K562 (cell line): ENCODE data around the gene CACNA1C. TPM values are rescaled to one million over a fixed set of nuclear protein-coding genes. Genes with fewer than 3 reads are reported as not detected.

Source experiments
- CCNT2 ChIP-seq: IDR thresholded peaks from 2 replicates; pipeline ENCODE4 v1.6.1; 2011; ENCODE audit warnings: borderline replicate concordance, low read depth, mild to moderate bottlenecking, moderate library complexity, mixed read lengths, low read length; ENCODE audit not compliant: insufficient read length; ENCODE audit errors: extremely low read depth
- HIVEP1 ChIP-seq: fragments of 250-450 bp; sonication (Bioruptor Pico); IDR thresholded peaks from 2 replicates; pipeline ENCODE4 v1.4.0; 2020; ENCODE audit warnings: mild to moderate bottlenecking
- STAT5B ChIP-seq: fragments of 250-450 bp; sonication (Bioruptor Pico); IDR thresholded peaks from 2 replicates; pipeline ENCODE4 v1.8.0; 2021; ENCODE audit warnings: mild to moderate bottlenecking, inconsistent platforms
- WHSC1 ChIP-seq: IDR thresholded peaks from one replicate; pipeline ENCODE4 v1.6.1; 2012; ENCODE audit warnings: low read length, control low read depth, inconsistent platforms
- ZNF175 ChIP-seq: fragments of 200-800 bp; sonication (Bioruptor generic); IDR thresholded peaks from 2 replicates; pipeline ENCODE4 v1.6.1; 2016; ENCODE audit warnings: low read depth, mild to moderate bottlenecking, missing genetic modification characterization, missing compliant biosample characterization
- ZNF764 ChIP-seq: fragments of 250-450 bp; sonication (Bioruptor Pico); IDR thresholded peaks from 2 replicates; pipeline ENCODE4 v1.4.0; 2020; ENCODE audit warnings: low read depth, mild to moderate bottlenecking, moderate library complexity
- polyA plus RNA-seq, 8 experiments: library from polyadenylated mRNA; depleted of rRNA in 4 of 8; stranded (reverse) in 5 of 8; unstranded in 3 of 8; fragments of >200 nt; fragmentation: Nextera tagmentation in 2 of 8; fragmentation: Illumina TruSeq in 1 of 8; extraction: Ambion mirVana in 2 of 8; extraction: Trizol in 1 of 8; gene quantifications; 2 replicates each; pipeline versions ENCODE4 v1.2.1 to v1.2.3, GENCODE V29; 2011 to 2014; ENCODE audit warnings: inconsistent platforms in 1 of 8, missing spikeins in 1 of 8
- total RNA-seq, 7 experiments: library from RNA; depleted of rRNA in 6 of 7; stranded (reverse); fragments of >200 nt in 6 of 7; fragmentation: Illumina TruSeq in 2 of 7; extraction: Trizol in 2 of 7; gene quantifications; 2 replicates each; pipeline versions ENCODE4 v1.2.1 to v1.2.3, GENCODE V29; 2011 to 2021; ENCODE audit warnings: low replicate concordance in 1 of 7
- TF ChIP-seq, protein P1 (sequence below), 2 experiments: fragments of 450-650 bp; IDR thresholded peaks; 2 replicates each; pipeline ENCODE4 v1.6.1; 2016; ENCODE audit warnings: mild to moderate bottlenecking in 2 of 2, borderline replicate concordance in 1 of 2, low read depth in 1 of 2, moderate library complexity in 1 of 2
- TF ChIP-seq, protein P2 (sequence below): fragments of 250-450 bp; sonication (Bioruptor Pico); IDR thresholded peaks from 2 replicates; pipeline ENCODE4 v1.5.0; 2020; ENCODE audit warnings: mild to moderate bottlenecking, borderline replicate concordance

The CACNA1C gene
- total and polyA plus RNA-seq, 9 of the 15 experiments (the other 6 are each of a cell fraction or from before 2014, with no cell fraction given): not detected

DNA sequence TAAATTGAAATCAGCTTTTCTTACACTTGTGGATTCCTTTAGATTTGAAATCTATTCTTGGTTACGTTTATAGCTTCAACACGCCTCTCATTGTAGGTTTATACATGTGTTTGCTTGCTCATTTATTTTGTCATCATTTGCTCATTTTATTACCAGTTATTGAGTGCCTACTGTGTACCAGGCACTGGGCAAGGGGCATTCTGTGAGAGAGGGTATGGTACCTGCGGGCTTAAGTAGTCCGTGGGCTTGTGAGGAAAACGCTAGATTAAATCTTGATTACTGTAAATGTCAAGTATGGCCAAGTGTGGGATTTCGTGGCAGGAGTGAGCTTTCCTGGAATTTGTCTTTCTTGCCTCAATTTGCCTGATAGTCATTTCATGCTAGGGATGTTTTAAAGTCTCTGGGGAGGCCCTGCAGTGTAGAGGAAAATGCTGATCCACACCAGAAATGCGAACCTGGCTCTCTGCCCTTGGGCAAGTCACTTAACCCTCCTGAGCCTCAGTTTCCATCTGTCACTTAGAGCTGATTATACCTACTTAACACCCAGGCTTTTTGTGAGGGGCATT is 92.7 kb downstream of the CACNA1C start (continued):
- TF ChIP-seq, protein P1, sequence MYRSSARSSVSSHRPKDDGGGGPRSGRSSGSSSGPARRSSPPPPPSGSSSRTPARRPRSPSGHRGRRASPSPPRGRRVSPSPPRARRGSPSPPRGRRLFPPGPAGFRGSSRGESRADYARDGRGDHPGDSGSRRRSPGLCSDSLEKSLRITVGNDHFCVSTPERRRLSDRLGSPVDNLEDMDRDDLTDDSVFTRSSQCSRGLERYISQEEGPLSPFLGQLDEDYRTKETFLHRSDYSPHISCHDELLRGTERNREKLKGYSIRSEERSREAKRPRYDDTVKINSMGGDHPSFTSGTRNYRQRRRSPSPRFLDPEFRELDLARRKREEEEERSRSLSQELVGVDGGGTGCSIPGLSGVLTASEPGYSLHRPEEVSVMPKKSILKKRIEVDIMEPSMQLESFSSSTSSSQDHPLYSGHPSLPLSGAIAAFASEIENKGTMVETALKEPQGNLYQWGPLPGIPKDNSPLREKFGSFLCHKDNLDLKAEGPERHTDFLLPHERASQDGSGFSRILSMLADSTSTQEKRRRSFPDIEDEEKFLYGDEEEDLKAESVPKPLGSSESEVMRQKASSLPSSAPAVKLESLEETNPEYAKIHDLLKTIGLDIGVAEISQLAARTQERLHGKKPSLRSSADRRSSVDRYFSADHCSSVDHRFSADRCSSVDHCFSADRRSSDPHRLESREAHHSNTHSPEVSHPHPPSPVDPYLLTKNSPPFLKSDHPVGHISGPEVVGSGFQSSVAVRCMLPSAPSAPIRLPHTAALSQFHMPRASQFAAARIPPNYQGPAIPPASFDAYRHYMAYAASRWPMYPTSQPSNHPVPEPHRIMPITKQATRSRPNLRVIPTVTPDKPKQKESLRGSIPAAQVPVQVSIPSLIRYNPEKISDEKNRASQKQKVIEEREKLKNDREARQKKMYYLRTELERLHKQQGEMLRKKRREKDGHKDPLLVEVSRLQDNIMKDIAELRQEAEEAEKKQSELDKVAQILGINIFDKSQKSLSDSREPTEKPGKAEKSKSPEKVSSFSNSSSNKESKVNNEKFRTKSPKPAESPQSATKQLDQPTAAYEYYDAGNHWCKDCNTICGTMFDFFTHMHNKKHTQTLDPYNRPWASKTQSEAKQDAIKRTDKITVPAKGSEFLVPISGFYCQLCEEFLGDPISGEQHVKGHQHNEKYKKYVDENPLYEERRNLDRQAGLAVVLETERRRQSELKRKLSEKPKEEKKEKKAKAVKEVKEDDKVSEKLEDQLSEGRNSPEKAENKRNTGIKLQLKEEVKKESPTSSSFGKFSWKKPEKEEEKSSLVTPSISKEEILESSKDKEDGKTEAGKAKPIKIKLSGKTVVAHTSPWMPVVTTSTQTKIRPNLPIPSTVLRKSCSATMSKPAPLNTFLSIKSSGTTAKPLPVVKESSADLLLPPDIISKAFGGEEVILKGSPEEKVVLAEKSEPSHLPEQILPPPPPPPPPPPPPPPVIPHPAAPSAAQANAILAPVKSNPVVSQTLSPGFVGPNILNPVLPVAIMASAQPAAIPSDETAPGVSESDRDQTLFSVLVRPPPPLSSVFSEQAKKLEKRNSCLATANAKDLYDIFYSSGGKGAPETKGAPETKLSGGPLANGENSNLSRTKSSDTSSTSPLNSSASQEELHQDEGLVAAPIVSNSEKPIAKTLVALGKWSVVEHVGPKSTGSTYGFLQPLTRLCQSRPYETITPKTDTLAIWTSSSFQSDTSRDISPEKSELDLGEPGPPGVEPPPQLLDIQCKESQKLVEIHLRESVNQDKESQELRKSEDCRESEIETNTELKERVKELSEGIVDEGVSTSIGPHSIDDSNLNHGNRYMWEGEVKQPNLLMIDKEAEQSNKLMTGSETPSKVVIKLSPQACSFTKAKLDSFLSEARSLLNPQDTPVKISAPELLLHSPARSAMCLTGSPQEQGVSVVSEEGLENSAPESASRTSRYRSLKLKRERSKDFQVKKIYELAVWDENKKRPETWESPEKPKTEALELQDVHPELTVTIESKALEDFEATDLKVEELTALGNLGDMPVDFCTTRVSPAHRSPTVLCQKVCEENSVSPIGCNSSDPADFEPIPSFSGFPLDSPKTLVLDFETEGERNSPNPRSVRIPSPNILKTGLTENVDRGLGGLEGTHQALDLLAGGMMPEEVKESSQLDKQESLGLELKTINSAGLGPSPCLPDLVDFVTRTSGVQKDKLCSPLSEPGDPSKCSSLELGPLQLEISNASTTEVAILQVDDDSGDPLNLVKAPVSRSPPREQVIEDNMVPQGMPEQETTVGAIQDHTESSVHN (IDR thresholded peaks at IDR 0.05; ENCODE audit: borderline replicate concordance in 1 of 2, low read depth in 1 of 2): no peak
- TF ChIP-seq, protein P2, sequence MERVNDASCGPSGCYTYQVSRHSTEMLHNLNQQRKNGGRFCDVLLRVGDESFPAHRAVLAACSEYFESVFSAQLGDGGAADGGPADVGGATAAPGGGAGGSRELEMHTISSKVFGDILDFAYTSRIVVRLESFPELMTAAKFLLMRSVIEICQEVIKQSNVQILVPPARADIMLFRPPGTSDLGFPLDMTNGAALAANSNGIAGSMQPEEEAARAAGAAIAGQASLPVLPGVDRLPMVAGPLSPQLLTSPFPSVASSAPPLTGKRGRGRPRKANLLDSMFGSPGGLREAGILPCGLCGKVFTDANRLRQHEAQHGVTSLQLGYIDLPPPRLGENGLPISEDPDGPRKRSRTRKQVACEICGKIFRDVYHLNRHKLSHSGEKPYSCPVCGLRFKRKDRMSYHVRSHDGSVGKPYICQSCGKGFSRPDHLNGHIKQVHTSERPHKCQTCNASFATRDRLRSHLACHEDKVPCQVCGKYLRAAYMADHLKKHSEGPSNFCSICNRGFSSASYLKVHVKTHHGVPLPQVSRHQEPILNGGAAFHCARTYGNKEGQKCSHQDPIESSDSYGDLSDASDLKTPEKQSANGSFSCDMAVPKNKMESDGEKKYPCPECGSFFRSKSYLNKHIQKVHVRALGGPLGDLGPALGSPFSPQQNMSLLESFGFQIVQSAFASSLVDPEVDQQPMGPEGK (CRISPR knock-in tag): no peak
- TF ChIP-seq CCNT2: no peak
- no peak for TF ChIP-seq ZNF764
- no peak for TF ChIP-seq HIVEP1 (CRISPR knock-in tag)
- no peak for TF ChIP-seq ZNF175 (CRISPR knock-in tag)
- TF ChIP-seq WHSC1: no peak
- TF ChIP-seq STAT5B (CRISPR knock-in tag): no peak
